GM19467 (cell line): Measurements from ENCODE around the gene PYGO1.
A peak's percentile ranks its signal among the peaks of the same experiment; 100 is the strongest.
"Not testable (repeated sequence)": the region's sequence is repeated elsewhere in the genome, so short reads cannot be mapped to it uniquely, and the experiment has no call there.

Experiments used
- ATAC-seq: cut with Tn5 transposase; IDR thresholded peaks from one replicate; pipeline ENCODE4 v1.9.1; 2021; ENCODE audit warnings: mild to moderate bottlenecking, moderate library complexity; ENCODE audit not compliant: unreplicated experiment

PYGO1 gene

DNA sequence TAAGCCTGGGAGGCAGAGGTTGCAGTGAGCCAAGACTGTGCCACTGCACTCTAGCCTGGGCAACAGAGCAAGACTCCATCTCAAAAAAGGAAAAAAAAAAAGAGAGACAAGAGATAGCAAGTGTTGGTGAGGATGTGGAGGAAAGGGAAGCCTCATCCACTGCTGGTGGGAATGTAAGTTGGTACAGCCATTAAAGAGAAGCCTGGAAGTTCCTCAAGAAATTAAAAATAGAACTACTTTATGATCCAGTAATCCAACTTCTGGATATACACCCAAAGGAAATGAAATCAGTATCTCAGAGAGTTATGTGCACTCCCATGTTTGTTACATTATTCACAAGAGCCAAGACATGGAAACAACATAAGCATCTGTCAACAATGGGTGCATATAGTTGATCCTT is 14.9 kb downstream of the PYGO1 start:
- no peak for ATAC-seq

DNA sequence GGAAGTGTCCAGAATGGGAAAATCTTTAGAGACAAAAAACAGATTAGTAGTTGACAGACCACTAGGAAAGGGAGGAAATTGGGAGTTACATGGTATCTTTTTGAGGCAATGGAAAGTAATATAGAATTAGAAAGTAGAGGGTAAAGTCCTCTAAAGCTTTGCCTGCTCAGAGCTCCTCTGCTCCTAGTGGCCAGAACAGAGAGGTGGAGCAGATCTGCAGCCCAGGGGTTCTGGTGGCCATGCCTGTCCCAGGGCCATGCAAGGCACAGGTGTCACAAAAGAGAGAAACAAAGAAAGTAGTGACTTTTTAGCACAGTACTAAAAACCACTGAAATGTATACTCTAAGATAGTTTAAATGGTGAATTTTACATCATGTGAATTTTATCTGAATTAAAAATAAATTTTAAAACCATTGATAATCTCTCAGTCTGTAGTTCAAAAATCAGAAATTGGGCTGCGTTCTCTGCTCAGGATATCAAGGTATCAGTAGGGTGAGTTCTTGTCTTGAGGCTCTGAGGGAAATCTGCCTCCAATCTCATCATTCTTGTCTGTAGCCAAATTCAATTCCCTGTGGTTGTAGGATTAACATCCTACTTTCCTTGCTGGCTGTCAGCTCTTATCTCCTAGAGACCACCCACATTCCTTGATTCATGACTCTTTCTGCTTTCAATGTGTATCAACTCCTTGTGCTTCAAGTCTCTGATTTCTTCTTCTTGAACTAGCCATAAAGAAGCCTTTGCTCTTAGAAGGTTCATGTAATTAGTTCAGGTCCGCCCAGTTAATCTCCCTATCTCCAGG is 23.6 kb downstream of the PYGO1 start:
- no peak for ATAC-seq

DNA sequence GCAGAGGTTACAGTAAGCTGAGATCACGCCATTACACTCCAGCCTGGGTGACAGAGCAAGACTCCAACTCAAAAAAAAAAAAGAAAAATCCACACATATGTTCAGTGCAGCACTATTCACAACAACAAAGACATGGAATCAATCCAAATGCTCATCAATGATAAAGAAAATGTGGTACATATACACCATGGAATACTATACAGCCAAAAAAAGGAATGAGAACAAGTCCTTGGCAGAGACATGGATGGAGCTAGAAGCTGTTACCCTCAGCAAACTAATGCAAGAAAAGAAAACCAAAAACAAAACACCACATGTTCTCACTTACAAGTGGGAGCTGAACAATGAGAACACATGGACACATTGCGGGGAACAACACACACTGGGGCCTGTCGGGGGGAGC is 25.5 kb downstream of the PYGO1 start:
- ATAC-seq: no peak

GRCh38 chr15:55555089-55555488 is 33.1 kb downstream of the PYGO1 start:
- ATAC-seq: no peak

GRCh38 chr15:55552926-55553325 is 35.2 kb downstream of the PYGO1 start:
- ATAC-seq: no peak

DNA sequence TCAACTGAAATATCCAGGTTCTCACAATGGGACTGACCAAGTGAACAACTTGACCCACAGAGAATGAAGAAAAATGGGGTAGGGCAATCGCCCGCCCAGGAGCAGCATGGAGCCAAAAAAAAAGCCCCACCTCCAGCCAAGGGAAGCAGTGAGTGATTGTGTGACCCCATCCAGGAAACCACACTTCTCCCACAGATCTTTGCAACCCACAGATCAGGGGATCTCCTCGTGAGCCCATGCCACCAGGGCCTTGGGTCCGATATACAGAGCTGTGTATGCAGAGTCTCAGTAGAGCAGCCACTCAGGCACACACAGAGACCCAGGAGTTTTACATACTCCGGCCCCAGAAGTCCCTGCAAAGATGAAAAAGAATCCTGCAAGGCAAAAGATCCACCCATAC is 35.7 kb downstream of the PYGO1 start:
- ATAC-seq: no peak

GRCh38 chr15:55549305-55549704 is 38.8 kb downstream of the PYGO1 start:
- no peak for ATAC-seq

DNA sequence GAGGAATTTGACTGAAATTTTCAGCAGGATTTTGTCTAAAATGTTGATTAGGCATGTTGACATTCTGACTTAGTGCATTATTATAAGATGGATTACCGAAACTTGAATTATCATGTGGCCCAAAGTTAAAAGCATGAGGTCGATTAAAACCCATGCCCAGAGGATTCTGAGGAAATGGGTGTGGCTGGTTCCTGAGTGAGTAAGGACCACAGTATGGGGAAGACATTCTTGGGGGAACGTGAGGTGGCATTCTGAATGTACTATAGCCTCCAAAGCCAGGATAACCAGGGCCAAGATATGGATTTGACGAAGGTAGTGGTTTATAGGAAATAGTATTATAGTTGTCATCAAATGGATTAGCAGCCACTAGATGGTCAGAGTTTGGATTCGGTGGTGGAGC is 41.4 kb downstream of the PYGO1 start:
- ATAC-seq: no peak

- no peak for ATAC-seq
Measured at GRCh38 chr15:55535436-55535835, 52.7 kb downstream of the PYGO1 start.

- ATAC-seq: no peak
Measured at GRCh38 chr15:55532944-55533343, 55.2 kb downstream of the PYGO1 start.

- ATAC-seq: no peak
Measured at GRCh38 chr15:55530861-55531313, 57.3 kb downstream of the PYGO1 start.

DNA sequence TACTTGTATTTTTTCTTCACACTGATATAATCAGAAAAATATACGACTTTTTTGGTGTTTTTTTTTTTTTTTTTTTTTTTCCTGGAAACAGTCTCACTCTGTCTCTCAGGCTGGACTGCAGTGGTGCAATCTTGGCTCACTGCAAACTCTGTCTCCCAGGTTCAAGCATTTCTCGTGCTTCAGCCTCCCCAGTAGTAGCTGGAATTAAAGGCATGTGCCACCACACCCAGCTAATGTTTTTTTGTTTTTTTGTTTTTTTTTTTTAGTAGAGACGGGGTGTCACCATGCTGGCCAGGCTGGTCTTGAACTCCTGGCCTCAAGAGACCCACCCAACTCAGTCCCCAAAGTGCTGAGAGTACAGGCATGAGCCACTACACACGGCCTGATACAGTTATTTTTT is 59.3 kb downstream of the PYGO1 start:
- no peak for ATAC-seq

DNA sequence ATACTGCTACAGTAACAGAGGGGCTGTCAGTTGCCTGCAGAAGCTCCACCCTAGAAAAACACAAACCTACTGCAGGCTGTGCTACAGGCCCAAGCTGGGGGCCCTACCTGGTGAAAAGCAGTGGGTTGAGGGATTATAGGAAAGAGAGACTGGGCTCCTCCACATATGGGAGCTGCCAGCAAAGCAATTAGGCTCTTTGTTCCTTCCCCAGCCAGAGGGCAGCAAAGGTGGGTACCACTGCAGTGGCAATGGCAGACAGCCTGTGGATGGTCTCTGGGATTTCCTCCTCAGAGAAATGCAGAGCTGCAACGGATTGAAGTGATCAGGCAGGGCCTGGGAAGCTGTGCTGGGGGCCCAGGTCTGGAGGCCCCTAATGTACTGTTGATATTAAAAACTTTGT is 61.0 kb downstream of the PYGO1 start:
- ATAC-seq: no peak

DNA sequence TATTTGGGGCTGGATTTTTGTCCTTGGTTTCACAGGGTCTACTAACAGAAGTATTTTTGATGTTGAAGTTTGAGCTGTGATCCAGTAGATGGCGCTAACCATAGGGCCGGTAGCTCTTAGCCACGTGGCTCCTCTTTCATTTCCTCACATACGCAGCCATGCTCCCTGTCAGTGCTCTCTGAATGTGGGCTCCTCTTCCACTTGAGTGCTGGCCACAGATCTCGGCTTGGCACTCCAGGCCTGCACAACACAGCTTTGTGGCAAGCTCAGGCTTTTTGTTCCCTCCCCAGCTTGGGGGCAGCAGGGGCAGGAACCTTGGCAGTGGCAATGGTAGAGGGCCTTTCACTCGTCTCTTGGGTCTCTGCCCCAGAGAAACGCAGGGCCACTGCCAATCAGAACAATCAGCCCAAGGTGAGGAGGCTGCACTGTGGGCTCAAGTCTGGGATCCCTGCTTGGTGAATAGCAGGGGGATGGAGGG is 61.5 kb downstream of the PYGO1 start:
- ATAC-seq: peak; percentile 75

DNA sequence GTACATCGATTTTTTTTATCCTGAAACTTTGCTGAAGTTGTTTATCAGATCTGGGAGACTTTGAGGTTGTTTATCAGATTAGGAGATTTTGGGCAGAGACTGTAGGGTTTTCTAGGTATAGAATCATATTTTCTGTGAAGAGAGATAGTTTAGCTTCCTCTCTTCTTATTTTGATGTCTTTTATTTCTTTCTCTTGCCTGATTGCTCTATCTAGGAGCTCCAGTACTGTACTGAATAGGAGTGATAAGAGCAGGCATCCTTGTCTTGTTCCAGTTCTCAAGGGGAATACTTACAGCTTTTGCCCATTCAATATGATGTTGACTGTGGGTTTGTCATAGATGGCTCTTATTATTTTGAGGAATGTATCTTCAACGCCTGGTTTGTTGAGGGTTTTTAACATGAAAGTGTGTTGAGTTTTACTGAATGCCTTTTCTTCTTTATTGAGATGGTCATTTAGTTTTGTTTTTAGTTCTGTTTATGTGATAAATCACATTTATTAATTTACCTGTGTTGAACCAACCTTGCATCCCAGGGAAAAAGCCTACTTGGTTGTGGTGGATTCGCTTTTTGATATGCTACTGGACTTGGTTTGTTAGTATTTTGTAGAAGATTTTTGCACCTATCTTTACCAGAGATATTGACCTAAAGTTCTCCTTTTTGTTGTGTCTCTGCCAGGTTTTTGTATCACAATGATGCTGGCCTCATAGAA is 65.2 kb downstream of the PYGO1 start:
- no peak for ATAC-seq

DNA sequence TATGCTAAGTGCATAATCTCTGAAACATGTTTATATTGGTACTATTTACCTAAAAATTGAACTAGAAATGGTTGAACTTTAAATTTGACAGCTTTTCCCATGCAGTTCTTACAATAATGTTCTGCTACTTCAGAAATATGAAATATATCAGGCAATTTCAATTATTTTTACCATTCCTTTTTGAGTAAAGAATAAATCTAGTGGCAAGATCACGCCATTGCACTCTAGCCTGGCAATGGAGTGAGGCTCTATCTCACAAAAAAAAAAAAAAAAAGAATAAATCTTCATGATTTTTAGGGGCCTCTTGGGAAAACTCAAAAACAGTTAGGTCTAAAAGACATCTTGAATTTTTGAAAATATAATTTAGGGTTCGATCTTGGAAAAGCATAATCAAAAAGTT is 69.5 kb downstream of the PYGO1 start:
- no peak for ATAC-seq

DNA sequence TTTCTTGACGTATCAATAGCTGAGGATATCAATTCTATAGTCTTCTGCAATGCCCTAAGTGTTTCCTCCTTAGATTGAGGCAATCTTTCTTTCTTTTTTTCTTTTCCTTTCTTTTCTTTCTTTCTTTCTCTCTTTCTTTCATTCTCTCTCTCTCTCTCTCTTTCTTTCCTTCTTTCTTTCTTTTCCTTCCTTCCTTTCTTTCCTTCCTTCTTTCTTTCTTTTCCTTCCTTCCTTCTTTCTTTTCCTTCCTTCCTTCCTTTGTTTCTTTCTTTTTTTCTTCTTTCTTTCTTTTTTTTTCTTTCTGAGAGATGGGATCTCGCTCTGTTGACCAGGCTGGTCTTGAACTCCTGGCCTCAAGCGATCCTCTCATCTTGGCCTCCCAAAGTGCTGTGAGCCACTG is 70.1 kb downstream of the PYGO1 start:
- no peak for ATAC-seq

GRCh38 chr15:55515991-55516776 is 72.0 kb downstream of the PYGO1 start:
- ATAC-seq: no peak

- ATAC-seq: no peak
Measured at GRCh38 chr15:55515491-55515890, 72.7 kb downstream of the PYGO1 start.

DNA sequence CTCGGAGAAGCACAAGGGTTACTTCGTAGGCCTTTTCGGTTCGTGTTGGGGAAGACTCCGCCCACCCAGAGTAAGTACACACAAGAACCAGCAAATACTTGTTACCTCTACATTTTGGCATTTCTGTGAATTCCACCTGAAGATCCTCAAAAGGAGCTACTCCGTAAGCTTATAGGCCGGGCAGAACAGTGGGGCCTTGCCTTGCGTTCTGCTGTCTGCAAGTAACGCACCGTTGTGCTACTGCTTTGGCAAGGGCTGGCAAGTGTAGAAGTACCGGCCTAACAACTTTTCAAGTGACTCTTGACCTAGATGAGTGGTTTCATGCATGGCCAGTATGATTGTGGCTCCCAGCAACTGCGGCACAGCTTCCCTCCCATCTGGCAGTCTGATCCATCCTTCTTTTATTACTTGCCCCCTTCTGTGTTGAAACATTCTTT is 73.7 kb downstream of the PYGO1 start:
- ATAC-seq: no peak

DNA sequence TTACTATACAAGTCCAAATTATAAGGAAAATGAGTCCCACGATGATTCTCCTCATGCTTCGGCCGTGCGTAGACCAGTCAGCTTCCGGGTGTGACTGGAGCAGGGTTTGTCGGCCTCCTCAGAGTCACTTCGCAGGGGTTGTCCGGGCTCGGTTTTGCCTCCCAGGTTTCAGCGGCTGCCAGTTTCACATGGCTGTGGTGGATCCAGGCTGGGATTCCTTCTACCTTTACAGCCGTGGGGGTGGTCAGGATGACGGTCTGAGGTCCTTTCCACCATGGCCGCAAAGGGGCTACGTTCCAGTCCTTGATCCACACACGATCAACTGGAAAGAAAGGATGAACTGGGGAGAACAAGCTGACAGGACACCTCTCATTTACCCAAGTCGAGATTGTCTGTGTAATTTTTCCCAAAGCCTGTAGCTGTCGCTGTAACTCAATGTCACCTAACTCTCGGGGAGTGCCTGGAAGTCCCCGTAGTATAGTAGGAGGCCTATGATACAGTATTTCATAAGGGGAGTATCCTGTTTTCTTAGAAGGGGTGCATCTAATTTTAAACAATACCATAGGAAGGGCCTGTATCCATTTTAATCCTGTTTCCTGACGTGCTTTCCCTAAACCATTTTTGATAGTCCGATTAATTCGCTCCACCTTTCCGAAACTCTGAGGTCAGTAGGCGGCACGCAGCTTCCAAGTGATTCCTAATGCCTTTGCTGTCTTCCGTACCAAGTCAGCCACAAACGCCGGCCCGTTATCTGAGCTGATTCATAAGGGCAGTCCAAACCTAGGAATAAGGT is 74.3 kb downstream of the PYGO1 start:
- not testable (repeated sequence) for ATAC-seq
